ENCODE results near the gene AFAP1L2.

GRCh38 chr10:114291516-114291915, 112.8 kb downstream of the AFAP1L2 start:
- TF ChIP-seq EZH2phosphoT487 (IDR thresholded peaks at IDR 0.05) (no peak), CTCF (IDR thresholded peaks at IDR 0.05) (no peak)

All from neural progenitor cell (in vitro differentiated cells).